Measurements from ENCODE around the gene BTNL8.
"Not testable (repeated sequence)": the region's sequence is repeated elsewhere in the genome, so short reads cannot be mapped to it uniquely, and the experiment has no call there.

Gene BTNL8

GRCh38 chr5:180875860-180876426 lies 23.0 kb upstream of the BTNL8 start:
- no peak overlapping the region for H3K4me3 ChIP-seq (ENCODE audit: low read depth, low read length)
- no peak for DNase-seq (ENCODE audit: low read depth)
- TF ChIP-seq CTCF (IDR thresholded peaks at IDR 0.05; ENCODE audit: control insufficient read depth, extremely low read depth, insufficient read depth): no peak

GRCh38 chr5:180885845-180886529 lies 13.0 kb upstream of the BTNL8 start:
- not testable (repeated sequence) for DNase-seq (ENCODE audit: low read depth); H3K4me3 ChIP-seq (ENCODE audit: low read depth, low read length)

GRCh38 chr5:180889381-180889780 lies 9.6 kb upstream of the BTNL8 start:
- H3K4me3 ChIP-seq (ENCODE audit: low read depth, low read length): no peak overlapping the region
- TF ChIP-seq CTCF (IDR thresholded peaks at IDR 0.05; ENCODE audit: control insufficient read depth, extremely low read depth, insufficient read depth): no peak
- no peak for DNase-seq (ENCODE audit: low read depth)

- DNase-seq (ENCODE audit: low read depth); H3K4me3 ChIP-seq (ENCODE audit: low read depth, low read length): not testable (repeated sequence)
Observed at GRCh38 chr5:180895330-180895729, 3.6 kb upstream of the BTNL8 start.

- DNase-seq (ENCODE audit: low read depth): no peak
- no peak for TF ChIP-seq CTCF (IDR thresholded peaks at IDR 0.05; ENCODE audit: control insufficient read depth, extremely low read depth, insufficient read depth)
- no peak overlapping the region for H3K4me3 ChIP-seq (ENCODE audit: low read depth, low read length)
Observed at GRCh38 chr5:180900178-180900577, 1.2 kb downstream of the BTNL8 start.

- no peak for TF ChIP-seq CTCF (IDR thresholded peaks at IDR 0.05; ENCODE audit: control insufficient read depth, extremely low read depth, insufficient read depth)
- H3K4me3 ChIP-seq (ENCODE audit: low read depth, low read length): no peak overlapping the region
- DNase-seq (ENCODE audit: low read depth): no peak
Observed at GRCh38 chr5:180901319-180902009, 2.5 kb downstream of the BTNL8 start.

- TF ChIP-seq CTCF (IDR thresholded peaks at IDR 0.05; ENCODE audit: control insufficient read depth, extremely low read depth, insufficient read depth): no peak
- H3K4me3 ChIP-seq (ENCODE audit: low read depth, low read length): no peak overlapping the region
- DNase-seq (ENCODE audit: low read depth): no peak
Observed at GRCh38 chr5:180908400-180908799, 9.4 kb downstream of the BTNL8 start.
